Eye (tissue), 1 donor: ENCODE results near the gene ZNF516.
A peak's percentile ranks its signal among the peaks of the same experiment; 100 is the strongest.

Source experiments
- DNase-seq: peaks from one replicate; pipeline ENCODE4 v3.0.0-alpha.2; 2015

ZNF516 gene

GRCh38 chr18:76398295-76398694 lies 96.7 kb downstream of the ZNF516 start:
- no peak for DNase-seq

- DNase-seq = no peak
Observed at GRCh38 chr18:76397631-76398030, 97.4 kb downstream of the ZNF516 start.

GRCh38 chr18:76396792-76397191 lies 98.2 kb downstream of the ZNF516 start:
- DNase-seq = no peak

GRCh38 chr18:76395609-76396008 lies 99.4 kb downstream of the ZNF516 start:
- no peak for DNase-seq

- peak; percentile 31 for DNase-seq
Observed at GRCh38 chr18:76394780-76395476, 100.1 kb downstream of the ZNF516 start.

GRCh38 chr18:76392349-76392748 lies 102.7 kb downstream of the ZNF516 start:
- no peak for DNase-seq

GRCh38 chr18:76391746-76392145 lies 103.3 kb downstream of the ZNF516 start:
- no peak for DNase-seq

GRCh38 chr18:76391038-76391437 lies 104.0 kb downstream of the ZNF516 start:
- DNase-seq = no peak

GRCh38 chr18:76390452-76391035 lies 104.5 kb downstream of the ZNF516 start:
- no peak for DNase-seq

- DNase-seq = no peak
Observed at GRCh38 chr18:76389716-76390115, 105.3 kb downstream of the ZNF516 start.

GRCh38 chr18:76388891-76389423 lies 106.1 kb downstream of the ZNF516 start:
- DNase-seq = no peak

- no peak for DNase-seq
Observed at GRCh38 chr18:76388261-76388660, 106.8 kb downstream of the ZNF516 start.

GRCh38 chr18:76387608-76388007 lies 107.4 kb downstream of the ZNF516 start:
- no peak for DNase-seq

GRCh38 chr18:76386886-76387285 lies 108.2 kb downstream of the ZNF516 start:
- no peak for DNase-seq

- DNase-seq = no peak
Observed at GRCh38 chr18:76386071-76386470, 109.0 kb downstream of the ZNF516 start.

- no peak for DNase-seq
Observed at GRCh38 chr18:76385681-76385975, 109.4 kb downstream of the ZNF516 start.

GRCh38 chr18:76384861-76385680 lies 110.0 kb downstream of the ZNF516 start:
- no peak for DNase-seq

- DNase-seq = no peak
Observed at GRCh38 chr18:76384114-76384790, 110.8 kb downstream of the ZNF516 start.

- DNase-seq = no peak
Observed at GRCh38 chr18:76383636-76384035, 111.4 kb downstream of the ZNF516 start.

- DNase-seq = no peak
Observed at GRCh38 chr18:76382275-76382674, 112.8 kb downstream of the ZNF516 start.

- no peak for DNase-seq
Observed at GRCh38 chr18:76380791-76381405, 114.1 kb downstream of the ZNF516 start.

GRCh38 chr18:76380127-76380729 lies 114.8 kb downstream of the ZNF516 start:
- DNase-seq = no peak
